ENCODE results near the gene CYS1. TPM values are rescaled to one million over a fixed set of nuclear protein-coding genes. Genes with fewer than 3 reads are reported as not detected.

CYS1 gene, protein sequence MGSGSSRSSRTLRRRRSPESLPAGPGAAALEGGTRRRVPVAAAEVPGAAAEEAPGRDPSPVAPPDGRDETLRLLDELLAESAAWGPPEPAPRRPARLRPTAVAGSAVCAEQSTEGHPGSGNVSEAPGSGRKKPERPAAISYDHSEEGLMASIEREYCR
- total RNA-seq = 0.43 and 8.4 TPM in 2 replicates

DNA sequence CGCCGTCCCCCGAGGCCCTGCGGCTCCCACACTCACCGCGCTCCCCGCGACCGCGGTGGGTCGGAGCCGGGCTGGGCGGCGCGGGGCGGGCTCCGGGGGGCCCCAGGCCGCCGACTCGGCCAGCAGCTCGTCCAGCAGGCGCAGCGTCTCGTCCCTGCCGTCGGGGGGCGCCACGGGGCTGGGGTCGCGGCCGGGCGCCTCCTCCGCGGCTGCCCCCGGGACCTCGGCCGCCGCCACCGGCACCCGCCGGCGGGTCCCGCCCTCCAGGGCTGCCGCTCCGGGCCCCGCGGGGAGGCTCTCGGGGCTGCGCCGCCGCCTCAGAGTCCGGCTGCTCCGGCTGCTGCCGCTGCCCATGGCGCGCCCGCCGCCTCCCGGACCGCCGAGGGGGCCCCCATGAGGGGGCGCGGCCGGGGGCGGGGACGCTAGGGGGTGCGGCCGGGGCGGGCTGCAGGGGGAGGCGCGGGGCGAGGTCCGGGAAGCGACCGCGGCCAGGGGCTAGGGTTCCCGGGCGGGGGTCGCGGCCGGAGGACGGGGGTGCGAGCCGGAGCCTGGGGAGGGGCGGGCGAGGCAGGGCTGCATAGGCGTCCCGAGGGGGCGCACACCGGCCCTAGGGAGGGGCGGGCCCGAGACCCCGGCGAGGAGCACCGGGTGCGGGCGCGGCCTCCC lies at the start of gene CYS1:
Gene CYS1, minus strand, starts transcription at position 542 of the 666 bp plus-strand sequence. Its CDS starts 188 bp downstream, at position 354.

DNA sequence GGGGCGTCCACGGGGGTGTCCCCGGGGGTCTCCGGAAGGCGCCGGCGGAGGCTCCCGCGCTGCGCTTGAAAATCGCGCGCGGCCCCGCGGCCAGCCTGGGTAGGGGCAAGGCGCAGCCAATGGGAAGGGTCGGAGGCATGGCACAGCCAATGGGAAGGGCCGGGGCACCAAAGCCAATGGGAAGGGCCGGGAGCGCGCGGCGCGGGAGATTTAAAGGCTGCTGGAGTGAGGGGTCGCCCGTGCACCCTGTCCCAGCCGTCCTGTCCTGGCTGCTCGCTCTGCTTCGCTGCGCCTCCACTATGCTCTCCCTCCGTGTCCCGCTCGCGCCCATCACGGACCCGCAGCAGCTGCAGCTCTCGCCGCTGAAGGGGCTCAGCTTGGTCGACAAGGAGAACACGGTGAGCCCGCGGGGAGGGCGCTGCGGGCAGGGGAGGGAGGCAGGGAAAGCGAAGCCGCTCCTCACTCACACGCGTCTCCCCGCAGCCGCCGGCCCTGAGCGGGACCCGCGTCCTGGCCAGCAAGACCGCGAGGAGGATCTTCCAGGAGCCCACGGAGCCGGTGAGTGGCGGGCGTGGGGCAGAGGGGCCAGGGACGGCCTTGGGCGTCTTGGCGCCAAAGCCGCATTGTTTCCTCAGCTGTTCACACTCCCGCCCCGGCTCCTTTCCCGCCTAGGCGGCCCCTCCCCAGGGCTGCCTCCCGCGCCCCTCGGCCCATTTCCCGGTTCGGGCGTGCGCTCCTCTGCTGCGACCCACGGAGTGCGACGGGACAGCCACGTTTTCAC lies 42.5 kb upstream of the CYS1 start, which contains the start of gene RRM2:
Gene RRM2, plus strand, starts transcription at position 240 of the 781 bp plus-strand sequence. Its CDS starts 60 bp downstream, at position 300.

DNA sequence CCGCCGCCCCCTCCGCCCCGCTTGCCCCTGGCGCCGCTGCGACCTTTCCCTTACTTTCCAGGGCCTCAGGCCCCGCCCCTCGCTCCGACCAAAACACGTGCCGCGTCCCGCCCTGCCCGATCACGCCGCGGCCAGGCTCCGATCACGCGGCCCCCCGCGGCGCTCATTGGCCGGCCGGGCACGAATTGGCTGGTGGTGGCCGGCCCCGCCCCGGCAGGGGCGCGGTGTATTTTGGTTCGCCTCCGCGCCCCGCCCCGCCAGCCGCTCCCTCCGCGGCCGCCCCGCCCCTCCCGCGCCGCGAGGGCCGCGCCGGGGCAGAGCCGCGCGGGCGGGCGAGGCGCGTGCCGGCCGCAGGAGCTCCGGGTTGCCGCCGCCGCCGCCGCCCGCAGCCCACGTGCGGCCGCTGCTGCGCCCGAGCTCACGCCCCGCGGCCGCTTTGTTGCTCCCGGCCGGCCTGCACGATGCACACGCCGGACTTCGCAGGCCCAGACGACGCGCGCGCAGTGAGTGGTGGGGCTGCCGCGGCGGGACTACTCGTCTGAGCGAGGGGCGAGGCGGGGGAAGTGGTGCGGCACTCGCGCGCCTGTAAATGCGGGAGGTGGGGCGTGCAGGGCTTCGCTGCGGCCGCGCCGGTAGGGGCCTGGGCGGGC lies 36.8 kb downstream of the CYS1 start, which contains the start of gene KLF11:
Gene KLF11, plus strand, starts transcription at position 295 of the 650 bp plus-strand sequence. Its CDS starts 167 bp downstream, at position 462.

Other genes with a start within 250 kb of the CYS1 start
- gene TAF1B, start 236.9 kb downstream of the CYS1 start, total RNA-seq = 14.0 and 32.2 TPM in 2 replicates
- gene GRHL1, start 128.7 kb downstream of the CYS1 start, total RNA-seq = 14.1 and 45.8 TPM in 2 replicates
- 10.0 and 10.8 TPM in 2 replicates for gene KLF11, start 36.9 kb downstream of the CYS1 start, total RNA-seq
- 1.3 and 5.1 TPM in 2 replicates for gene RRM2, start 42.3 kb upstream of the CYS1 start, total RNA-seq
- 12.4 and 42.7 TPM in 2 replicates for gene HPCAL1, start 222.5 kb upstream of the CYS1 start, total RNA-seq